Measurements from ENCODE around the gene MARCHF10. TPM values are rescaled to one million over a fixed set of nuclear protein-coding genes. Genes with fewer than 3 reads are reported as not detected.

Gene MARCHF10
- total RNA-seq, 1 donor from 2014 or later, result not detected

DNA sequence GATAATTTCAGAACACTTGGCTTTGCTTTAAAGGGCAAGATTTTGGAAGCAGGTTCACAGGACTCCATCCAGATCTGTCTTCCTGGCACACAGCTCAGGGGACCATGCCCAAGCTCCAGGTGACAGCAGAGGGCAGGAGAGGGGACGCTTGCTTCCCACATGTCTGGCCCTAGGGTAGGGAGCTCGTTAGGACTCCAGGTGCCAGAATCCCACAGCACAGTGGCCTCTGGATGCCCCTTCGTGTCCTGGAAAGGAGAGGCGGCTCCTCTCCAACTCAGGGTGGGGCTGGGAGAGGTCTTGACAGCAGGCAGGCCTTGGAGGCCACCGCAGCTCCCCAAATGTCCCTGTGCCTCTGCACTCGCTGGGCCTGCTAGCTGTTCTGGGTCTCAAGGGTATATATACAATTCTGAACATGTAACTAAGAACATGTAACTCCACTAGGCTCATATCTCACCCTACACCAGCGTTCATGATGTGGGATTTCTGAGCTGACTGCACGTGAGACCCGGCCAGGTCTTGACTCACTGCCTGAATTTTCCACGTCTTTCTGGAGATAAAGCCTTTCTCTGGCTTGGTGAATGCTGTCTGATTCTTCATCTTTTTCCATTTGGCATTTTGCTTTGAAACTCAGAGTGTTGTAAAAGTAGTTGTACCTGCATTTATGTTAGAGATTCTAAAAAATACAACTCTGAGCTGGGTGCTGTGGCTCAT lies 52.8 kb downstream of the MARCHF10 start:
- DNase-seq (ENCODE audit: low spot score) (no peak), ATAC-seq (no peak)

DNA sequence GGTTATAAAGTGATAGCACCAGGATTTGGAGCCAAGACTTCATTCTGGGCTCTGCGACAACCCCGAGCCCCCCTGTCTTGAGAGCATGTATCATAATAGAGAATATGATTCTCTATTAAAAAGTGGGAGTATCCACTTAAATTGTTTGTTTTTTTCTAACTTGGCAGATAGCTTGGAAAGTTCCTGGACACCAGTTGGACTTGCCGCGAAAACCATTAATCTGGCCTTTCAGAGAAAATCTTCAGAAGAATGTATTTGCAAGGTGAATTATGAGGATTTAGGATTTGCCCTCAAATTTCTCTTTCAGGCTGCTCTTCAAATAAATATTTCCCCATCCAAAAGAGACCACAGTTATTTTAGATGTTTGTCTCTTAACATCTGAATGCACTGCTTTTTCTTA lies 53.5 kb downstream of the MARCHF10 start:
- DNase-seq (ENCODE audit: low spot score), result no peak
- no peak for ATAC-seq

DNA sequence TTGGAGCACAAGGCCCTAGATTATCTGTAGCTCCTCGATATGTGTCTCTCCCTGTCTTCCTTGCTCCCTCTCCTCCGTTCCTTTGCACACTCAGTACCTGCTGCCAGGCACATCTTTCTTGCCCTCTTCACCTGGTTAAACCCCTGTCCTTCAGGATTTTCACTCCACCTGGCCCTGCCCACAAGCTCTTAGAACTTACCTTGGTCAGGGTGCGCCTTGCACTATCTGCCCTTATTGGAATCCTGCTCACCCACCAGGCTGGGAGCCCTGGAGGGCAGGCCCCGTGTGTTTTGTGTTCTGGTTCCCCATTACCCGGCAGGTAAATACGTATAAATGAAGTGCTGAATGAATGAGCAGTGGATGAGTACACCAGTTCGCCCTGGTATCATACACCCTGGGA lies 54.6 kb downstream of the MARCHF10 start:
- ATAC-seq (no peak), DNase-seq (ENCODE audit: low spot score) (no peak)

DNA sequence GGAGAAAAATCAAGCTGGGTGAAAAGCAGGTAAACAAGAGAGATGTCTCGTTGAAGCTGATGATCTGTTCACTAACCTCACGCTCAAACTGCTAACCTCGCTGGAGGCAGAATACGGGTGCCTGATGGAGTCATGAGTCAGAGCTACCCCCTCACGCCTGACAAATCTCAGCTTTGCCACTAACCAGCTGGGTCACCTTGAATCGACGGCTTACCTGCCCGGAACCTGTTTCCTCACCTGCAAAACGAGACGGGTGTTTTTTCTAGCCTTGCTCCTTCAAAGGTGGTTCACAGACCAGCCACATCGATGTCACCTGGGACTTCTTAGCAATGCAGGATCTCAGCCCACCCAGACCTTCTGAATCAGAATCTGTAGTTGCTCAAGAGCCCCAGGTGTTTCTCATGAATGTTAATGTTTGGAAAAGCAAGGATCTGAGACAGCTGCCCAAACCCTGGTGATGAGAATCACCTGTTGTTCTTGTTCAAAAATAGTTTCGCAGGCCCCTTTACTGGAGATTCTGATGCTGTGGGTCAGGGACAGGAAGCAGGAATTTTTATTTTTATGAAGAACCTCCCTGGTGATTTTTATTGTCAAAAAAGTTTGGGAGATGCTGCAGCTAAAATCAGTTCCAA lies 56.9 kb downstream of the MARCHF10 start:
- DNase-seq (ENCODE audit: low spot score) (no peak), ATAC-seq (no peak)

DNA sequence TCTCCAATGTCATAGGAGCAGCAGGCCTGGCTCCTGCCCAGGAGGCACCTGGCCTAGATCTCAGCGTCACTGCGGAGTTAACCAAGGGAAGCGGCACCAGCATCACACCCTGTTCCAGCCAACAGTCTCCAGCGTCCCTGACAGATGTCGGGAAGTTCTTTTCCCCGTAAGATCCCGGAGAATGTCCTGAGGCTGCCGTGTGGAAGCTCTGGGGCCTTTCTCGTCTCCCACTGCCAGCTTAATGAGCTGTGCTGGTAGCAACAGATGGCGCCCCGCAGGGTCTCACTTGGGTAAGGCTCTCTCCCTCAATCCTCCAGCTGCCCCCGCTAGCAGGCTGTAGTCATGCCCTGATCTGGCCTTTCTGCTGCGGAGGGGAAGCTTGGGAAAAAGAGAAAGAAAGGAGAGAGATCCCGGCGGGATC lies 57.5 kb downstream of the MARCHF10 start:
- DNase-seq (ENCODE audit: low spot score) (no peak), ATAC-seq (no peak)

DNA sequence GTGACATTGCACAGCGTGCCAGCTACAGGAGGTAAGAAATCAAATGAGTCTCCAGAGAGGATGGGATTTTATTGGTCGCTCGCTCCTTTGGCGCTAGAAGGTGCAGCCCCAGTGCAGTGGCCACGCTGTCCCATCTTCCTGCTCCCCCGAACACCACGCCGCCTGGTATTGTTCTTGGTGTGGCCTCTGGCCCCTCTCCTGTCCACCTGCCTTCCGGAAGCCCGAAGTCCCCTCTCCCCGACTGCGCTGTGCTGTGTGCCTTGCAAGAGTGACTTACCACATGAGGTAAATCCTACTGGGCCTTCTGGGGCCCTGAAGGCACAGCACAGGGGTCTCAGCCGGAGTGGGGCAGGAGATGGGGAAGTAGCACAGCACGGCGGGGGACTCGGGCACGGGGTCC lies 58.2 kb downstream of the MARCHF10 start:
- ATAC-seq (no peak), DNase-seq (ENCODE audit: low spot score) (no peak)

DNA sequence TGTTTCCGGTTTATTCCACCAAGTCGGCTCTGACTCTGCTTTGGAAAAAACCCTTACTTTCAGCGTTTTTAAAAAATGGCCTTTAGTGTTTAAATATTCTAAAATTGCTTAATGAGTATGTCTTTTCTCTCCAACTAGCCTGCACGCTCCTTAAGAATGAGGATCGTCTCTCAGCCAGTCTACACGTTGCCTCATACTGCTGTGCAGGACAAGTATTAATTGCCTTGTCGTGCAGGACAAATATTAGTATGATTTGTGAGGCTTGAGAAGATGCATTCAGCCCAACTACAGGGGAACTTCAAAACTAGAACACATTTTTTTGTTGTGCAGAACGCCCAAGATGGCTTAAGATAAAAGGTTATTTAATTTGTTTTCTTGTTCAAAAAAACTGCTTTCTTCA lies 61.2 kb downstream of the MARCHF10 start:
- no peak for DNase-seq (ENCODE audit: low spot score)

DNA sequence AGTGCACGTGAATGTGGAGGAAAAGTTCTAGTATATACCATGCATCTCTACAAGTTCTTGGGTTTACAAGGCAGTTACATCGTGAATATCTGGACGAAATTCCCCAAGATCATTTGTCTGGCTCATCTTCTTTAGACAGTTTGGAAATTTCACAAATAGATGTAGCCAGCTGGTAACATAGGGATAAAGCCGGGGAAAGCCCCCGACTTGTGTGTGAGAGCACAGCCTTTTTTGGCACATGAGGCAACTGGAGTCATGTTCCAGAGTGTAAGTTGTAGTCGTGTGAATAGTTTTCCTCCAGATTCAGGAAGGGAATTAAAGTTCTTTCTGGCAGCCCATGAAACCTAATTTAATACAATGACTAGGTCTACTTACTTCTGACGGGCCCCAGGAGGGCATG lies 62.3 kb downstream of the MARCHF10 start:
- ATAC-seq (no peak), DNase-seq (ENCODE audit: low spot score) (no peak)

More for the DNA sequence above, 61.2 kb downstream of the MARCHF10 start:
- ATAC-seq, result no peak

DNA sequence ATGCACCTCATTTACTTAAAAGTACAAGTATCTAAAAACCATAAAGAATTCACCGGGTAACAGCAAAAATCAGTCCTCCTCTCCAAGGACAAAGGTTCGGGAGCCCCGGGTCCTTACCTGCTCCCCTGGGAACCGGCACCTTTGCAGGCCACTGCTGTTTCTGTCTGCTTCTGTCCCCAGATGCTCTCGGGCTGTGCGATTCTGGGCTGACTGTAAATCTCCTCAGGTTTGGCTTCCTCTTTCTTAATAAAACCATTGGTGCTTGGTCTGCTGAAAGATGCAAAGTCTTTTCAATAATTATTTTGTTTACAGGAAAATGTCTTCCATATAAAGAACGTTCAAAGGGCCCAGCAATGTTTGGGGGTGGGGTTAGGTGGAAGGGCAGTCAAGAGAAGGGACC lies 63.9 kb downstream of the MARCHF10 start:
- no peak for ATAC-seq
- DNase-seq (ENCODE audit: low spot score), result no peak

DNA sequence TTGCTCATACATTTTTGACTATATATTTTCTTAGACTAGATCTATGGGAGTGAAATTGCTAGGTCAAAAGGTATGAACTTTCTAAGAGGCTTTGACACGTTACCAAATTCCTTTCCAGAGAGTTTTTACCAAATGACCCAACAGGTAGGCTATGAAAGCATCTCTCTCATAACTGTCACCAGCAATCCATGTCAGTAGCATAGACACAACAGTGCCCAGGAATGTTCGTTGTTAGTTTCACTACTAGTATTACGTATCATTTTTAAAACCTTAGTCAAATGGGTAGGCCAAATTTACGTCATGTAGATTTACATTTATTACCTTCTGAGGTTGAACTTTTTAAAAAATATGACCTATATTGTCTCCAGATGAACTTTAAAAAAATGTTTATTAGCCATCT lies 66.8 kb downstream of the MARCHF10 start:
- ATAC-seq (no peak), DNase-seq (ENCODE audit: low spot score) (no peak)

DNA sequence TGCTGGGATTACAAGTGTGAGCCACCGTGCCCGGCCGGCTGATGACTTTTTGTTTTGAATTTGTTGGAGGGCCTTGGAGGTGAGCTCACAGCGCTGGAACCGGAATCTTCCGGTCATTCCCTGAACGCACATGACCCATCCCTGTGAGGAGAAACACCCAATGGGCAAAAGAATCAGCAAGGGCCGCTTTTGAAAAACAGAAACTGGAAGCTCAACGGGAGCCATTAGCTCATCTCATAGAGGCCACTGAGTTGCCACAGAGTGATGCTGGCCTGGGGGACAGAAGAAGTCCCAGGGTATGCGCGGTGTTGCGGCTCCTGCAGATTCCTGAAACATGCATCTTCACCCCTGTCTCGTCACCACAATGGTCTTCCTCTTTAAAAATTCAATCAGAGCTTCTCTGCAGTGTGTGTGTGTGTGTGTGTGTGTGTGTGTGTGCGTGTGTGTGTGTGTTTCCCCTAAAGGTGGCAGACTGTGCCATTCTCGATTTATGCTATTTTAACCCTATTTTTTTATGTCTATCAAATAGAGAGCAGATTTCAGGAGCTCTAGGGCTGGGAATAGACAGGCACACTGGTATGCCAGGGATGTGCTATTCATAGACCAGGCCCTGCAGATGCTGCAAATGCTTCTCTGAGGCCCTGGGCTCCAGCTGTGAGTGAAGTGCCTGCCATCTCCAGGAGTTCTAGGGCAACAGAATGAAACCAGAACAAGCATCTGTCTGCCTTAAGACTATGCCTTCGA lies 68.3 kb downstream of the MARCHF10 start:
- no peak for DNase-seq (ENCODE audit: low spot score)
- ATAC-seq, result no peak

DNA sequence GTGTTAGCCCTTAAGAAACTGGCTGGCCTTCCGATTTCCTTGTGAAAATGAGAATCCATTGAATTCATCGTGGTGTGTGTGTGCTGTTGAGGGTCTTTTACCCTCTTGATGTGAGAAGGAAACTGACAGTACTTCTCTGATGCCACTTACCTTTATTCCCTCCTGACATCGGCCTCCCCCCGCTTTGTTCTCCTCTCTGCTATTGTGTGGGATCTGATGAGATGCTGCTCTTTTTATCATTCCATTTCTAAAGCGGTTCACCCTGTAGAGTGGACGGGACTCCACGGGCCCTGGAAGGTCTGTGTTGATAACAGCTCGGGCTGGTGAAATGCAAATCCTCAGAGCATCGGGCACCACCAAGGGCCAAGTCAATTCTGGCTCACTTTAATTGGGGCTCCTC lies 69.8 kb downstream of the MARCHF10 start:
- DNase-seq (ENCODE audit: low spot score) (no peak), ATAC-seq (no peak)

DNA sequence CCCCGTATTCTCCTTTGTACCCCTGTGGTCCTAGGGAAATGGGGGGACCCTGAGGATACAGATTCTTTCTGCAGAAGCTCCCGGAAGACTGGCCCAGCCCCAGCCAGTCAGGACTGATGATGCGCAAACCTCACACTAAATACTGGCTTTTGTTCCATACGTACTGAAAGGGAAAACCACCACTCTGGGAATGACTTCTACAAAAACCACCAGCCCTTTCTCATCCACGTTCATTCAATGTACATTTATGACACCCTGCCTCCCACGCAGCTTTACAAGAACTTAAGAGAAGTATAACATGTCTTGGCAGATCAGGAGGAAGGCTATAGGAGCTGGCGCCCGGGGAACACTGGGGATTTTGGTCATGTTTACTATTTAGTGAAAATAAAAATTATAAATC lies 70.6 kb downstream of the MARCHF10 start:
- DNase-seq (ENCODE audit: low spot score), result no peak
- no peak for ATAC-seq

DNA sequence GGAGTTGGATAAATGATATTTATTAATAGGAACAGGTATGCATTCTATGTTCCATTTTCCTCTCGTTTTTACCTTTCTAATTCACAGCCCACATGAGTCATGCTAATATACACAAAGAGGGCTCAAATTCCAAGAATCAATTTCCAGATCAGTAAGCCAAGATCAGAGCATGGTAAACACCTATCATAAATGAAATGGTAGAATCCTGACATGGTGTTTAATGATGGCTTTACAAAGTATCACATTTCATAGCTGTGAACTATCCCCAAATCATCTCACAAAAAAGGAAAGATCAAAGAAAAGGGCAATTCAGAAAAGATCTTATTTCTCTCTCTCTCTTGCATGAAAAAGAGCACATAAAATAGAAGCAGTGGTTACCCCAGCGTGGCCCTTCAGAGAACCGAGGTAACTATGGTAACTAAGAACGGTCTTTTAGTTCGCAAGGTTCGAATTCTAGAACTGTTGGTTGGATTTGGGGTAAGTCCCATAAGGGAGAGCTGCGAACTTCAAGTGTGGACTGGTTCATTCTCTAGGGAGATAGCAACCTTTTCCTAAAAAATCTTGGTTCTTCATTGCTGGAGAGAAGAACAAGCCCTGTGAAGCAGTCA lies 73.0 kb downstream of the MARCHF10 start:
- DNase-seq (ENCODE audit: low spot score) (no peak), ATAC-seq (no peak)

DNA sequence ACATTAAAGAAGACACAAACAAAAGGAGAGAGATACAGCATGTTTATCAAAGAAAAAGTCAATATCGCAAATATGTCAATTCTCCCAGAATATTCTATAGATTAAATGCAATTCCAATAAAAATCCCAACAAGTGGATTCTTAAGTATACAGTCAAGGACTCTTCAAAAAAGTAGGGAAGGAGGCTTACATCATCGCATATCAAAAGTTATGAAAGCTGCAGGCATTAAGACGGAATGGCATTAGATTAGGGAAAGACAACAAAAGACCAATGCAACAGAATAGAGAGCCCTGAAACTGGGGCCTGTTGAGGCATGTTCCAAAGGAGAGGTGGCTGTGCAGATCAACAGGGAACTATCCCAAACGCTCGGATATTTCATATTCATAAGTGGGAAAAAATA lies 76.0 kb downstream of the MARCHF10 start:
- no peak for DNase-seq (ENCODE audit: low spot score)
- no peak for ATAC-seq

DNA sequence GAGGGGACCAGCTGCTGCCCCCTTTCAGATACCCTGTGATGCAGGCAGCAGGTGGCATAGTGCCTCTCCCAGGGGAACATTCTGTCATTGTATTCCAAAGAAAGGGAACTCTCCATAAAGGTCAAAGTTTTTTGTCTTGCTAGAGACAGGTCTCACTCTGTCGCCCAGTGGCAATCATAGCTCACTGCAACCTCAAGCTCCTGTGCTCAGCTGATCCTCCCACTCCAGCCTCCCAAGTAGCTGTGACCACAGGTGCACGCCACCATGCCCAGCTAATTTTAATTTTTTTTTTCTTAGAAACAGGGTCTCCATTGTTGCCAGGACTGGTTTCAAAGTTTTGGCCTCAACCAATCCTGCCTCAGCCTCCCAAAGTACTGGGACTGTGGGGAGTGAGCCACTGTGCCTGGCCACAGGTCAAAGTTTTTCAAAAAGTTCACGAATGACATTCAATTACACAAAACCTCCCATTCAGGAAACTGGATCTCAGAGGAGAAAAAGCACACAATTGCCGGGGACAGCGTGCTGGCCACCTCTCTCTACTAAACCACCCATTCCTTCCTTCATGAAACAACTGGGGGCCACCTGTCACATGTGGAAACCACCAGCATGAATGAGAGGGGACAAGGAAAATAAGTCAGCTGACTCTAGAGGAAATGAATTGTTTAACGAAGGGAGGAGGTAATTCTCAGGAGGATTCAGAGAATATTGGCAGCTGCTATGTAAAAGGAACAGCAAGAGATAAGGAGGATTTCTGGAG lies 80.0 kb downstream of the MARCHF10 start:
- DNase-seq (ENCODE audit: low spot score), result no peak
- no peak for ATAC-seq

DNA sequence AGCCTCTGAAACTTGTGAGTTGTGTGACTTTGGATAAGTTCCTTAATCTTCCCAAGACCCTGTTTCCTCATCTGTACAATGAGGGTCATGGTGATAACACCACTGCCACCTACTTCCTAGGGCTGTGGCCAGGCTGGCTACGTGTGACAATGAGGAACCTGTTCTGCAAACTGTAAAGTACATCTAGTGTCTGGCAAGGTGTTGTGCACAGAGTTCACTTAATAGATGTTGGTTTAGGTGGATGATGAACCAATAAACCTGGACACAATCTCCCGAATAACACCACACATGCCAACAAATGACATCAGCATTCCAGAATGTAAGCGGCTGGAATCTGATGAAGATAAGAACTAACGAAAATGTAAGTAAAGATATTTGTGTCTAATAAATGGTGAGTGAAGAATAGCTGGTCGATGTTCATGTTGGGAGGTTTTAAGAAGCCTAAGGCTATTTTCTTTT lies 82.3 kb downstream of the MARCHF10 start:
- ATAC-seq (peak; percentile 22), DNase-seq (ENCODE audit: low spot score) (no peak)

DNA sequence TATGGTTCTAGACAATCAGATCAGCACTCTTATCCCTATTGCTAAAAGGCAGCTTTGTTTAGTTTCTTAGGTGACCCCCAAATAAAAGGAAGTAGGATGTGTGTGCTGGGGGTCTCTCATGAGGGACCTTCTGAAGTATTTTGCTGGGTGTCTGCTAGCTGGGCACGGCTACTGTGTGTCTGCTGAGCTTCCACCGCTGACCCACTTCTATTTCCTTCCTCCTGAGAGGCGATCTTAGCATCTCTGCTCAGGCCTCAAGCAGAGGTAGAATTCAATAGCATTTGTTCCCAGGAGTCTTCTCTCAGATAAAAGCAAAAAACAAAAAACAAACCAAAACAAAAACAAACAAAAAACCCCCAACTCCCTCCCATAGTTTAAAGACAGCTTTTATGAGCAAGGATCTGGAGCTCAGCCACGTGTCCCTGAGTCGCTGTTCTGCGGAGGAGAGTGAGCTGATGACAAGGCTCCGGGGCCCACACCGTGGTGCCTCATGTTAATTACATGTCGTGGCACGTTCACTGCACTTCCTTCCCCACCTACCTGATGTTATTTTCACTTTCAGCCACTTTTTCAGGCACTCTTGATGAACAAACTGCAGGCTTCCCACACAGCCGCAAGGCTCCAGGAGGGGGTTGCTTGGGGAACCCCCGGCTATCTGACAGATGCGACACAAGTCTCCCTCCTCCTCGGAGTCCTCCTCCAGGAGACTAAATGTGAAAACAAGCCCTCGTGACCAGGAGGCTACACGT lies 83.5 kb downstream of the MARCHF10 start:
- DNase-seq (ENCODE audit: low spot score) (no peak), ATAC-seq (no peak)

DNA sequence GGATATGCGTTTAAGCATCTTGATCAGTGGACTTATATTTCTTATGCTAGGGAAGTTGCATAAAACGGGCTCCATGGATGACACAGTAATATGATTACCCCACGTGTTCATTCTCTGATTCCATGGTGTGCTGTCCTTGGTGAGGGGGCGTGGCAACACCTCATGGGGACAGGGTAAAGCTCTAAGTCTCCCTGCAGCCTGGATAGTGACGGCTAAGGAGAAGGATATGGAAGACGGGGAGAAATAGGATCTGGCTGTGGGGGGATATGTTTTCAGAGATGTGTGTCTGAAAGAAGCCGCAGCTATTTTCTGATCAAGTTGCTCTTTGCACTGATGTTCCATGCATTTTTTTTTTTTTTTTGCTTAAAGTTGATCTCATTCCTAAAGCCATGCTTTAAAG lies 84.3 kb downstream of the MARCHF10 start:
- no peak for ATAC-seq
- no peak for DNase-seq (ENCODE audit: low spot score)

DNA sequence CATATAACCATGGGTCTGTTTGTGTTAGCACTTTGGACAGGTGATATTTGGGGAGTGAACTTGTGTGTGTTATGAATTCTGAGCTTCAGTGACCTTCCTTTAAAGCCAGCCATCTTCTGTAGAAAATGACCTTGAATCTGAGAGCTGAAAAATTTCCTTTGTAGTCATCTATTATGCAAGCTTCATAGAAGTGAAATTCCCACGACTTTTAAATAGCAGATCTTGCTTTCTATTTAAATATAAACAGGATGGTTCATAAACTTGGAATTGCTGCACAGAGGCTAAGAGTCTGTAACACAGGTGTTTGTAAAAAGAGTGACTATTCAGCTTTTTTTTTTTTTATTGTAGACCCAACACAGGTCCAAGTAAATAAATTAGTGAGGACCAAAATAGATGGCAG lies 85.5 kb downstream of the MARCHF10 start:
- no peak for ATAC-seq
- DNase-seq (ENCODE audit: low spot score), result no peak

Data from left lobe of liver (tissue), 2 donors.